K562 (cell line): ENCODE measurements around the gene DYNC2H1.

Source experiments
- BCOR ChIP-seq: fragments of 450-650 bp; IDR thresholded peaks from 2 replicates; pipeline ENCODE4 v1.6.1; 2016
- CREB1 ChIP-seq, 2 experiments: sonication (generic) in 1 of 2; formaldehyde crosslinking in 1 of 2; IDR thresholded peaks; 2 replicates each; pipeline versions ENCODE4 v1.6.1 to v1.8.0; 2012 to 2022; ENCODE audit warnings: inconsistent platforms in 1 of 2, mild to moderate bottlenecking in 1 of 2, missing genetic modification reagents in 1 of 2, moderate library complexity in 1 of 2
- ESRRA ChIP-seq: fragments of 450-650 bp; IDR thresholded peaks from 2 replicates; pipeline ENCODE4 v1.6.1; 2014; ENCODE audit warnings: low read depth, mild to moderate bottlenecking, moderate library complexity, borderline replicate concordance
- MAFK ChIP-seq: IDR thresholded peaks from 2 replicates; pipeline ENCODE4 v1.6.1; 2011; ENCODE audit warnings: low read length, improper control_type of control experiment
- MTF1 ChIP-seq: fragments of 250-450 bp; sonication (Bioruptor Pico); IDR thresholded peaks from 2 replicates; pipeline ENCODE4 v1.9.0; 2021; ENCODE audit warnings: moderate library complexity, mild to moderate bottlenecking, inconsistent platforms, borderline replicate concordance
- NR2C2 ChIP-seq, 2 experiments: fragments of 200-800 bp in 1 of 2; sonication (Bioruptor generic) in 1 of 2; sonication (generic) in 1 of 2; formaldehyde crosslinking in 1 of 2; IDR thresholded peaks; 2 replicates each; pipeline versions ENCODE4 v1.6.1 to v1.8.0; 2016 to 2022; ENCODE audit warnings: mild to moderate bottlenecking in 1 of 2, missing compliant biosample characterization in 1 of 2, missing genetic modification characterization in 1 of 2, missing genetic modification reagents in 1 of 2
- PHF21A ChIP-seq: fragments of 450-650 bp; IDR thresholded peaks from 2 replicates; pipeline ENCODE4 v1.6.1; 2017; ENCODE audit warnings: low read depth, borderline replicate concordance
- POLR2H ChIP-seq: IDR thresholded peaks from 2 replicates; pipeline ENCODE4 v1.6.1; 2016; ENCODE audit warnings: missing genetic modification characterization, low read depth, mild to moderate bottlenecking, control low read depth, missing compliant biosample characterization, moderate library complexity
- PRMT5 ChIP-seq: sonication (generic); formaldehyde crosslinking; IDR thresholded peaks from 2 replicates; pipeline ENCODE4 v1.5.0; 2020; ENCODE audit warnings: missing genetic modification reagents
- SP1 ChIP-seq: sonication (generic); formaldehyde crosslinking; IDR thresholded peaks from 2 replicates; pipeline ENCODE4 v1.8.1; 2022; ENCODE audit warnings: mild to moderate bottlenecking, missing genetic modification reagents
- ZNF274 ChIP-seq: IDR thresholded peaks from 2 replicates; pipeline ENCODE4 v1.6.1; 2011; ENCODE audit warnings: low read depth, mild to moderate bottlenecking, low read length, moderate library complexity, borderline replicate concordance
- ZNF696 ChIP-seq: fragments of 250-450 bp; sonication (Bioruptor Pico); conservative IDR thresholded peaks from 2 replicates; pipeline ENCODE4 v1.4.0; 2020; ENCODE audit warnings: mild to moderate bottlenecking, moderate library complexity
- TF ChIP-seq, protein P1 (sequence below), 3 experiments: IDR thresholded peaks in 2 of 3; conservative IDR thresholded peaks in 1 of 3; 2 replicates each; pipeline ENCODE4 v1.5.1; 2011 to 2012; ENCODE audit warnings: low read length in 3 of 3, mild to moderate bottlenecking in 3 of 3, control low read depth in 2 of 3, improper control_type of control experiment in 1 of 3, inconsistent platforms in 1 of 3, low read depth in 1 of 3, mixed read lengths in 1 of 3, moderate library complexity in 1 of 3; ENCODE audit not compliant: insufficient read depth in 2 of 3
- TF ChIP-seq, protein P2 (sequence below): sonication (generic); formaldehyde crosslinking; IDR thresholded peaks from 2 replicates; pipeline ENCODE4 v1.5.0; 2020; ENCODE audit warnings: missing genetic modification reagents

- no peak for TF ChIP-seq BCOR
- no peak for TF ChIP-seq ZNF696 (CRISPR knock-in tag)
- no peak for TF ChIP-seq PHF21A
- TF ChIP-seq, protein P1, sequence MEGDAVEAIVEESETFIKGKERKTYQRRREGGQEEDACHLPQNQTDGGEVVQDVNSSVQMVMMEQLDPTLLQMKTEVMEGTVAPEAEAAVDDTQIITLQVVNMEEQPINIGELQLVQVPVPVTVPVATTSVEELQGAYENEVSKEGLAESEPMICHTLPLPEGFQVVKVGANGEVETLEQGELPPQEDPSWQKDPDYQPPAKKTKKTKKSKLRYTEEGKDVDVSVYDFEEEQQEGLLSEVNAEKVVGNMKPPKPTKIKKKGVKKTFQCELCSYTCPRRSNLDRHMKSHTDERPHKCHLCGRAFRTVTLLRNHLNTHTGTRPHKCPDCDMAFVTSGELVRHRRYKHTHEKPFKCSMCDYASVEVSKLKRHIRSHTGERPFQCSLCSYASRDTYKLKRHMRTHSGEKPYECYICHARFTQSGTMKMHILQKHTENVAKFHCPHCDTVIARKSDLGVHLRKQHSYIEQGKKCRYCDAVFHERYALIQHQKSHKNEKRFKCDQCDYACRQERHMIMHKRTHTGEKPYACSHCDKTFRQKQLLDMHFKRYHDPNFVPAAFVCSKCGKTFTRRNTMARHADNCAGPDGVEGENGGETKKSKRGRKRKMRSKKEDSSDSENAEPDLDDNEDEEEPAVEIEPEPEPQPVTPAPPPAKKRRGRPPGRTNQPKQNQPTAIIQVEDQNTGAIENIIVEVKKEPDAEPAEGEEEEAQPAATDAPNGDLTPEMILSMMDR (IDR thresholded peaks at IDR 0.05 in 2 of 3, conservative IDR thresholded peaks at IDR 0.05 in 1 of 3; ENCODE audit: insufficient read depth in 2 of 3, low read depth in 1 of 3, low read length in 3 of 3) = no peak
- TF ChIP-seq ESRRA = no peak
- TF ChIP-seq PRMT5 (CRISPR knock-in tag) = no peak
- TF ChIP-seq, protein P2, sequence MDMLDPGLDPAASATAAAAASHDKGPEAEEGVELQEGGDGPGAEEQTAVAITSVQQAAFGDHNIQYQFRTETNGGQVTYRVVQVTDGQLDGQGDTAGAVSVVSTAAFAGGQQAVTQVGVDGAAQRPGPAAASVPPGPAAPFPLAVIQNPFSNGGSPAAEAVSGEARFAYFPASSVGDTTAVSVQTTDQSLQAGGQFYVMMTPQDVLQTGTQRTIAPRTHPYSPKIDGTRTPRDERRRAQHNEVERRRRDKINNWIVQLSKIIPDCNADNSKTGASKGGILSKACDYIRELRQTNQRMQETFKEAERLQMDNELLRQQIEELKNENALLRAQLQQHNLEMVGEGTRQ = no peak
- no peak for TF ChIP-seq MAFK
- TF ChIP-seq CREB1 (IDR thresholded peaks at IDR 0.05) = no peak
- TF ChIP-seq CREB1 (CRISPR knock-in tag; IDR thresholded peaks at IDR 0.05) = no peak
- TF ChIP-seq POLR2H = no peak
- no peak for TF ChIP-seq ZNF274
- TF ChIP-seq NR2C2 (CRISPR knock-in tag; IDR thresholded peaks at IDR 0.05) = no peak
- no peak for TF ChIP-seq NR2C2 (tag; IDR thresholded peaks at IDR 0.05)
- no peak for TF ChIP-seq SP1 (CRISPR knock-in tag)
- no peak for TF ChIP-seq MTF1 (CRISPR knock-in tag)
Observed at GRCh38 chr11:103339485-103339857, 230.2 kb downstream of the DYNC2H1 start.
